GM23338 (cell line): ENCODE data around the gene KIAA1671. TPM values are rescaled to one million over a fixed set of nuclear protein-coding genes. Genes with fewer than 3 reads are reported as not detected.

Experiments used
- ATAC-seq: fragments of 200-7000 bp; cut with Tn5 transposase; 3 replicates; pipeline ENCODE4 v1.9.1; 2020
- DNase-seq: peaks from one replicate; pipeline ENCODE4 v3.0.0-alpha.2; 2015; ENCODE audit warnings: low spot score
- H2AFZ ChIP-seq: fragments of 200-600 bp; sonication (generic); 2 replicates; pipeline ENCODE4 v1.8.0; 2016; ENCODE audit warnings: antibody characterized with exemption, mild to moderate bottlenecking, moderate library complexity
- H3F3A ChIP-seq: fragments of 200-600 bp; sonication (generic); replicated peaks from 2 replicates; pipeline ENCODE4 v1.8.0; 2017; ENCODE audit warnings: antibody characterized with exemption, mixed run types, low read depth
- H3K27ac ChIP-seq: fragments of 200-600 bp; sonication (generic); 2 replicates; pipeline ENCODE4 v1.6.1; 2016; ENCODE audit warnings: low read depth
- H3K27me3 ChIP-seq: fragments of 200-600 bp; sonication (generic); 2 replicates; pipeline ENCODE4 v1.8.0; 2016; ENCODE audit warnings: mild to moderate bottlenecking, mixed run types, moderate library complexity; ENCODE audit not compliant: insufficient read depth
- H3K36me3 ChIP-seq: fragments of 200-600 bp; sonication (generic); 2 replicates; pipeline ENCODE4 v1.8.0; 2016; ENCODE audit warnings: mild to moderate bottlenecking; ENCODE audit not compliant: insufficient read depth
- H3K4me1 ChIP-seq: fragments of 200-600 bp; sonication (generic); 2 replicates; pipeline ENCODE4 v1.8.0; 2016; ENCODE audit warnings: mild to moderate bottlenecking, moderate library complexity; ENCODE audit not compliant: insufficient read depth
- H3K4me2 ChIP-seq: fragments of 200-600 bp; sonication (generic); 2 replicates; pipeline ENCODE4 v1.7.1; 2017; ENCODE audit warnings: mixed run types
- H3K4me3 ChIP-seq: fragments of 200-600 bp; sonication (generic); 2 replicates; pipeline ENCODE4 v1.6.1; 2016; ENCODE audit warnings: mixed run types
- H3K79me2 ChIP-seq: fragments of 200-600 bp; sonication (generic); replicated peaks from 2 replicates; pipeline ENCODE4 v1.8.0; 2017; ENCODE audit warnings: mild to moderate bottlenecking; ENCODE audit not compliant: insufficient read depth
- H3K9me2 ChIP-seq: fragments of 200-600 bp; sonication (generic); 2 replicates; pipeline ENCODE4 v1.8.0; 2017; ENCODE audit not compliant: insufficient read depth
- H4K20me1 ChIP-seq: fragments of 200-600 bp; sonication (generic); replicated peaks from 2 replicates; pipeline ENCODE4 v1.8.0; 2017; ENCODE audit warnings: mild to moderate bottlenecking; ENCODE audit not compliant: insufficient read depth
- H3K27ac Mint-ChIP-seq: 2 replicates; pipeline ENCODE4 v1.8.0; 2020; ENCODE audit warnings: inconsistent platforms, mild to moderate bottlenecking, moderate library complexity, mixed read lengths
- H3K27me3 Mint-ChIP-seq: 3 replicates; pipeline ENCODE4 v1.8.0; 2022; ENCODE audit warnings: low read depth, mild to moderate bottlenecking, moderate library complexity, mixed read lengths, inconsistent platforms; ENCODE audit not compliant: insufficient read depth, poor library complexity
- H3K36me3 Mint-ChIP-seq: 3 replicates; pipeline ENCODE4 v1.8.0; 2021; ENCODE audit warnings: low read depth, mild to moderate bottlenecking, inconsistent platforms, moderate library complexity, mixed read lengths
- H3K4me1 Mint-ChIP-seq: 3 replicates; pipeline ENCODE4 v1.8.0; 2020; ENCODE audit warnings: mild to moderate bottlenecking, inconsistent platforms, mixed read lengths
- H3K4me3 Mint-ChIP-seq: 3 replicates; pipeline ENCODE4 v1.8.0; 2021; ENCODE audit warnings: moderate library complexity, mild to moderate bottlenecking, inconsistent platforms, mixed read lengths
- H3K9me3 Mint-ChIP-seq: 3 replicates; pipeline ENCODE4 v1.8.0; 2020; ENCODE audit warnings: moderate library complexity, mild to moderate bottlenecking, inconsistent platforms, mixed read lengths
- CREB1 ChIP-seq: fragments of 250-450 bp; sonication (Bioruptor Pico); IDR thresholded peaks from 2 replicates; pipeline ENCODE4 v1.5.0; 2020; ENCODE audit warnings: low read depth, mild to moderate bottlenecking, moderate library complexity
- EZH2 ChIP-seq: fragments of 200-600 bp; sonication (generic); IDR thresholded peaks from one replicate; pipeline ENCODE4 v1.8.0; 2017; ENCODE audit warnings: antibody characterized with exemption, mild to moderate bottlenecking, low read depth; ENCODE audit not compliant: unreplicated experiment
- EZH2phosphoT487 ChIP-seq: fragments of 200-600 bp; sonication (generic); IDR thresholded peaks from one replicate; pipeline ENCODE4 v1.8.1; 2018; ENCODE audit warnings: antibody characterized with exemption; ENCODE audit not compliant: unreplicated experiment
- JUNB ChIP-seq: IDR thresholded peaks from one replicate; pipeline ENCODE4 v1.6.1; 2016; ENCODE audit warnings: antibody characterized with exemption; ENCODE audit not compliant: unreplicated experiment
- NANOG ChIP-seq: IDR thresholded peaks from 2 replicates; pipeline ENCODE4 v1.6.1; 2016; ENCODE audit warnings: antibody characterized with exemption, borderline replicate concordance
- STAT1 ChIP-seq: IDR thresholded peaks from one replicate; pipeline ENCODE4 v1.6.1; 2016; ENCODE audit warnings: antibody characterized with exemption; ENCODE audit not compliant: unreplicated experiment
- ZNF114 ChIP-seq: fragments of 250-450 bp; sonication (Bioruptor Pico); IDR thresholded peaks from 2 replicates; pipeline ENCODE4 v1.5.0; 2020; ENCODE audit warnings: mild to moderate bottlenecking, moderate library complexity
- ZNF331 ChIP-seq: fragments of 250-450 bp; sonication (Bioruptor Pico); IDR thresholded peaks from 2 replicates; pipeline ENCODE4 v1.5.0; 2020; ENCODE audit warnings: low read depth, mild to moderate bottlenecking, moderate library complexity
- polyA plus RNA-seq: library from polyadenylated mRNA; unstranded; fragments of >200 nt; fragmentation: Nextera tagmentation; extraction: Ambion mirVana; gene quantifications from 2 replicates; pipeline ENCODE4 v1.2.1, GENCODE V29; 2016
- total RNA-seq: library from RNA; depleted of rRNA; stranded (reverse); fragments of >200 nt; shearing (Covaris generic); gene quantifications from 2 replicates; pipeline ENCODE4 v1.2.3, GENCODE V29; 2014
- TF ChIP-seq, protein P1 (sequence below): fragments of 250-450 bp; sonication (Bioruptor Pico); IDR thresholded peaks from 2 replicates; pipeline ENCODE4 v1.5.0; 2020; ENCODE audit warnings: mild to moderate bottlenecking, moderate library complexity
- TF ChIP-seq, protein P2 (sequence below): IDR thresholded peaks from 2 replicates; pipeline ENCODE4 v1.6.1; 2016; ENCODE audit warnings: antibody characterized with exemption
- TF ChIP-seq, protein P3 (sequence below): IDR thresholded peaks from one replicate; pipeline ENCODE4 v1.6.1; 2018; ENCODE audit warnings: antibody characterized with exemption; ENCODE audit not compliant: unreplicated experiment
- TF ChIP-seq, protein P4 (sequence below), 2 experiments: fragments of 200-600 bp in 1 of 2; sonication (generic) in 1 of 2; conservative IDR thresholded peaks; 2 replicates each; pipeline versions ENCODE4 v1.5.1 to v1.6.1; 2016 to 2017; ENCODE audit warnings: antibody characterized with exemption in 2 of 2, low read depth in 2 of 2, mild to moderate bottlenecking in 2 of 2, moderate library complexity in 1 of 2

The KIAA1671 gene
- total and polyA plus RNA-seq, 2 experiments from 2014 or later: 6.1 to 27.2 TPM

DNA sequence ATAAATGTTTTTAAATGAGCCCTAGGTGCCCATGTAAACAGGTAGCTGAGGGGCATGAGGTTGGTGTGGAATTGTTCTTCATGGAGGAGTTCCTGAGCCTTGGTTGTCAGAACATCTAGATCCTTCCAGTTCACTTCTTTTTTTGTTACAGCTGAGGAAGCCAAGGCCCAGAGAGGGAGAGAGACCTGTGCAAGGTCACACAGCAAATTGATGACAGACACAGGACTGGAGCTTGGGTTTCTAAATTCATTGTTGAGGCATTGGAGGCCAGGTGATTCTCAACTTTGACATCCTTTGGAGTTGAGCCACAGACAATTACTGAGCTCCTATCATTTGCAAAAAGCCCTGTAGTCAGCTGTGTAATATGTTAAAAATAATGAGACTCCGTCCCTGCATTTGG, 174.0 kb downstream of the KIAA1671 start (continued):
- TF ChIP-seq, protein P1, sequence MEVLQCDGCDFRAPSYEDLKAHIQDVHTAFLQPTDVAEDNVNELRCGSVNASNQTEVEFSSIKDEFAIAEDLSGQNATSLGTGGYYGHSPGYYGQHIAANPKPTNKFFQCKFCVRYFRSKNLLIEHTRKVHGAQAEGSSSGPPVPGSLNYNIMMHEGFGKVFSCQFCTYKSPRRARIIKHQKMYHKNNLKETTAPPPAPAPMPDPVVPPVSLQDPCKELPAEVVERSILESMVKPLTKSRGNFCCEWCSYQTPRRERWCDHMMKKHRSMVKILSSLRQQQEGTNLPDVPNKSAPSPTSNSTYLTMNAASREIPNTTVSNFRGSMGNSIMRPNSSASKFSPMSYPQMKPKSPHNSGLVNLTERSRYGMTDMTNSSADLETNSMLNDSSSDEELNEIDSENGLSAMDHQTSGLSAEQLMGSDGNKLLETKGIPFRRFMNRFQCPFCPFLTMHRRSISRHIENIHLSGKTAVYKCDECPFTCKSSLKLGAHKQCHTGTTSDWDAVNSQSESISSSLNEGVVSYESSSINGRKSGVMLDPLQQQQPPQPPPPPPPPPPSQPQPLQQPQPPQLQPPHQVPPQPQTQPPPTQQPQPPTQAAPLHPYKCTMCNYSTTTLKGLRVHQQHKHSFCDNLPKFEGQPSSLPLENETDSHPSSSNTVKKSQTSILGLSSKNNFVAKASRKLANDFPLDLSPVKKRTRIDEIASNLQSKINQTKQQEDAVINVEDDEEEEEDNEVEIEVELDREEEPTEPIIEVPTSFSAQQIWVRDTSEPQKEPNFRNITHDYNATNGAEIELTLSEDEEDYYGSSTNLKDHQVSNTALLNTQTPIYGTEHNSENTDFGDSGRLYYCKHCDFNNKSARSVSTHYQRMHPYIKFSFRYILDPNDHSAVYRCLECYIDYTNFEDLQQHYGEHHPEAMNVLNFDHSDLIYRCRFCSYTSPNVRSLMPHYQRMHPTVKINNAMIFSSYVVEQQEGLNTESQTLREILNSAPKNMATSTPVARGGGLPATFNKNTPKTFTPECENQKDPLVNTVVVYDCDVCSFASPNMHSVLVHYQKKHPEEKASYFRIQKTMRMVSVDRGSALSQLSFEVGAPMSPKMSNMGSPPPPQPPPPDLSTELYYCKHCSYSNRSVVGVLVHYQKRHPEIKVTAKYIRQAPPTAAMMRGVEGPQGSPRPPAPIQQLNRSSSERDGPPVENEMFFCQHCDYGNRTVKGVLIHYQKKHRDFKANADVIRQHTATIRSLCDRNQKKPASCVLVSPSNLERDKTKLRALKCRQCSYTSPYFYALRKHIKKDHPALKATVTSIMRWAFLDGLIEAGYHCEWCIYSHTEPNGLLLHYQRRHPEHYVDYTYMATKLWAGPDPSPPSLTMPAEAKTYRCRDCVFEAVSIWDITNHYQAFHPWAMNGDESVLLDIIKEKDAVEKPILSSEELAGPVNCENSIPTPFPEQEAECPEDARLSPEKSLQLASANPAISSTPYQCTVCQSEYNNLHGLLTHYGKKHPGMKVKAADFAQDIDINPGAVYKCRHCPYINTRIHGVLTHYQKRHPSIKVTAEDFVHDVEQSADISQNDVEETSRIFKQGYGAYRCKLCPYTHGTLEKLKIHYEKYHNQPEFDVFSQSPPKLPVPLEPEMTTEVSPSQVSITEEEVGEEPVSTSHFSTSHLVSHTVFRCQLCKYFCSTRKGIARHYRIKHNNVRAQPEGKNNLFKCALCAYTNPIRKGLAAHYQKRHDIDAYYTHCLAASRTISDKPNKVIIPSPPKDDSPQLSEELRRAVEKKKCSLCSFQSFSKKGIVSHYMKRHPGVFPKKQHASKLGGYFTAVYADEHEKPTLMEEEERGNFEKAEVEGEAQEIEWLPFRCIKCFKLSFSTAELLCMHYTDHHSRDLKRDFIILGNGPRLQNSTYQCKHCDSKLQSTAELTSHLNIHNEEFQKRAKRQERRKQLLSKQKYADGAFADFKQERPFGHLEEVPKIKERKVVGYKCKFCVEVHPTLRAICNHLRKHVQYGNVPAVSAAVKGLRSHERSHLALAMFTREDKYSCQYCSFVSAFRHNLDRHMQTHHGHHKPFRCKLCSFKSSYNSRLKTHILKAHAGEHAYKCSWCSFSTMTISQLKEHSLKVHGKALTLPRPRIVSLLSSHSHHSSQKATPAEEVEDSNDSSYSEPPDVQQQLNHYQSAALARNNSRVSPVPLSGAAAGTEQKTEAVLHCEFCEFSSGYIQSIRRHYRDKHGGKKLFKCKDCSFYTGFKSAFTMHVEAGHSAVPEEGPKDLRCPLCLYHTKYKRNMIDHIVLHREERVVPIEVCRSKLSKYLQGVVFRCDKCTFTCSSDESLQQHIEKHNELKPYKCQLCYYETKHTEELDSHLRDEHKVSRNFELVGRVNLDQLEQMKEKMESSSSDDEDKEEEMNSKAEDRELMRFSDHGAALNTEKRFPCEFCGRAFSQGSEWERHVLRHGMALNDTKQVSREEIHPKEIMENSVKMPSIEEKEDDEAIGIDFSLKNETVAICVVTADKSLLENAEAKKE: no peak
- TF ChIP-seq, protein P2, sequence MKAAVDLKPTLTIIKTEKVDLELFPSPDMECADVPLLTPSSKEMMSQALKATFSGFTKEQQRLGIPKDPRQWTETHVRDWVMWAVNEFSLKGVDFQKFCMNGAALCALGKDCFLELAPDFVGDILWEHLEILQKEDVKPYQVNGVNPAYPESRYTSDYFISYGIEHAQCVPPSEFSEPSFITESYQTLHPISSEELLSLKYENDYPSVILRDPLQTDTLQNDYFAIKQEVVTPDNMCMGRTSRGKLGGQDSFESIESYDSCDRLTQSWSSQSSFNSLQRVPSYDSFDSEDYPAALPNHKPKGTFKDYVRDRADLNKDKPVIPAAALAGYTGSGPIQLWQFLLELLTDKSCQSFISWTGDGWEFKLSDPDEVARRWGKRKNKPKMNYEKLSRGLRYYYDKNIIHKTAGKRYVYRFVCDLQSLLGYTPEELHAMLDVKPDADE: no peak
- TF ChIP-seq NANOG (no peak), ZNF331 (CRISPR knock-in tag) (no peak), EZH2phosphoT487 (no peak), STAT1 (no peak), ZNF114 (CRISPR knock-in tag) (no peak), EZH2 (no peak), JUNB (no peak)

DNA sequence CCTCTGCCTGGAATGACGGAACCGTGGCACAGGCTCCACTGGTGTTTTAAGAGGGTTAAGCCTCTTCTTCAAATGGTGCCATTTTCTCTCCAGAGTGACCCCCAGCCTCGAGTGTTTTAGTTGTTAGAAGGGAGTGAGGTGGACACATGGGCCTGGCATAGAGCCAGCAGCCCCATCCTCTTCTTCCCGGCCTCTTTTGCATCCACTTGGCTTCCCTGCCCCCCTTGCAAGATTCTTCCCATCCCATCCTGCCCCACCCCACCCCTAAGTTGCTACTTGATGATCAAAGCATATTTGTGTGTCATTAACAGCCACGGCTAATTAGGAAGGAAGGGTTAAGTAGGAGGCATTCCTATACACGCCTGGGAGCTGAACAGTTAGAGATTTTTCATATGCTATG, 174.8 kb downstream of the KIAA1671 start:
- Histone ChIP-seq H4K20me1 (peaks cover 9% of the 10 kb centered on the region; the same call in 1 of the 2 replicates), H3K9me2 (no peaks in the 10 kb centered on the region), H3F3A (no peaks in the 10 kb centered on the region), H3K4me3 (no peak overlapping the region), H3K36me3 (no peaks in the 10 kb centered on the region), H2AFZ (no peak overlapping the region), H3K4me1 (peaks cover 9% of the 10 kb centered on the region), H3K27ac (no peak overlapping the region), H3K27me3 (no peaks in the 10 kb centered on the region), H3K79me2 (no peaks in the 10 kb centered on the region), H3K4me2 (no peak overlapping the region)
- peaks cover 7% of the 10 kb centered on the region; the same call in 2 of the 3 replicates for H3K36me3 Mint-ChIP-seq
- no peak; the same call in 2 of the 3 replicates for ATAC-seq
- peaks cover 35% of the 10 kb centered on the region for H3K4me1 Mint-ChIP-seq
- no peak overlapping the region for H3K27ac Mint-ChIP-seq
- no peak for DNase-seq
- H3K9me3 Mint-ChIP-seq: 0 out of 3 replicates have a peak, but pooled peaks cover 2% of the 10 kb centered on the region
- H3K27me3 Mint-ChIP-seq: no peaks in the 10 kb centered on the region
- no peak overlapping the region for H3K4me3 Mint-ChIP-seq
- TF ChIP-seq ZNF331 (CRISPR knock-in tag) (no peak), CREB1 (CRISPR knock-in tag) (no peak), EZH2 (no peak), NANOG (no peak)
- TF ChIP-seq, protein P3, sequence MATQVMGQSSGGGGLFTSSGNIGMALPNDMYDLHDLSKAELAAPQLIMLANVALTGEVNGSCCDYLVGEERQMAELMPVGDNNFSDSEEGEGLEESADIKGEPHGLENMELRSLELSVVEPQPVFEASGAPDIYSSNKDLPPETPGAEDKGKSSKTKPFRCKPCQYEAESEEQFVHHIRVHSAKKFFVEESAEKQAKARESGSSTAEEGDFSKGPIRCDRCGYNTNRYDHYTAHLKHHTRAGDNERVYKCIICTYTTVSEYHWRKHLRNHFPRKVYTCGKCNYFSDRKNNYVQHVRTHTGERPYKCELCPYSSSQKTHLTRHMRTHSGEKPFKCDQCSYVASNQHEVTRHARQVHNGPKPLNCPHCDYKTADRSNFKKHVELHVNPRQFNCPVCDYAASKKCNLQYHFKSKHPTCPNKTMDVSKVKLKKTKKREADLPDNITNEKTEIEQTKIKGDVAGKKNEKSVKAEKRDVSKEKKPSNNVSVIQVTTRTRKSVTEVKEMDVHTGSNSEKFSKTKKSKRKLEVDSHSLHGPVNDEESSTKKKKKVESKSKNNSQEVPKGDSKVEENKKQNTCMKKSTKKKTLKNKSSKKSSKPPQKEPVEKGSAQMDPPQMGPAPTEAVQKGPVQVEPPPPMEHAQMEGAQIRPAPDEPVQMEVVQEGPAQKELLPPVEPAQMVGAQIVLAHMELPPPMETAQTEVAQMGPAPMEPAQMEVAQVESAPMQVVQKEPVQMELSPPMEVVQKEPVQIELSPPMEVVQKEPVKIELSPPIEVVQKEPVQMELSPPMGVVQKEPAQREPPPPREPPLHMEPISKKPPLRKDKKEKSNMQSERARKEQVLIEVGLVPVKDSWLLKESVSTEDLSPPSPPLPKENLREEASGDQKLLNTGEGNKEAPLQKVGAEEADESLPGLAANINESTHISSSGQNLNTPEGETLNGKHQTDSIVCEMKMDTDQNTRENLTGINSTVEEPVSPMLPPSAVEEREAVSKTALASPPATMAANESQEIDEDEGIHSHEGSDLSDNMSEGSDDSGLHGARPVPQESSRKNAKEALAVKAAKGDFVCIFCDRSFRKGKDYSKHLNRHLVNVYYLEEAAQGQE: no peak
- TF ChIP-seq, protein P4, sequence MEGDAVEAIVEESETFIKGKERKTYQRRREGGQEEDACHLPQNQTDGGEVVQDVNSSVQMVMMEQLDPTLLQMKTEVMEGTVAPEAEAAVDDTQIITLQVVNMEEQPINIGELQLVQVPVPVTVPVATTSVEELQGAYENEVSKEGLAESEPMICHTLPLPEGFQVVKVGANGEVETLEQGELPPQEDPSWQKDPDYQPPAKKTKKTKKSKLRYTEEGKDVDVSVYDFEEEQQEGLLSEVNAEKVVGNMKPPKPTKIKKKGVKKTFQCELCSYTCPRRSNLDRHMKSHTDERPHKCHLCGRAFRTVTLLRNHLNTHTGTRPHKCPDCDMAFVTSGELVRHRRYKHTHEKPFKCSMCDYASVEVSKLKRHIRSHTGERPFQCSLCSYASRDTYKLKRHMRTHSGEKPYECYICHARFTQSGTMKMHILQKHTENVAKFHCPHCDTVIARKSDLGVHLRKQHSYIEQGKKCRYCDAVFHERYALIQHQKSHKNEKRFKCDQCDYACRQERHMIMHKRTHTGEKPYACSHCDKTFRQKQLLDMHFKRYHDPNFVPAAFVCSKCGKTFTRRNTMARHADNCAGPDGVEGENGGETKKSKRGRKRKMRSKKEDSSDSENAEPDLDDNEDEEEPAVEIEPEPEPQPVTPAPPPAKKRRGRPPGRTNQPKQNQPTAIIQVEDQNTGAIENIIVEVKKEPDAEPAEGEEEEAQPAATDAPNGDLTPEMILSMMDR (conservative IDR thresholded peaks at IDR 0.05; ENCODE audit: low read depth in 2 of 2): no peak
